ENCODE results near the gene SLC9A3.

SLC9A3 gene

DNA sequence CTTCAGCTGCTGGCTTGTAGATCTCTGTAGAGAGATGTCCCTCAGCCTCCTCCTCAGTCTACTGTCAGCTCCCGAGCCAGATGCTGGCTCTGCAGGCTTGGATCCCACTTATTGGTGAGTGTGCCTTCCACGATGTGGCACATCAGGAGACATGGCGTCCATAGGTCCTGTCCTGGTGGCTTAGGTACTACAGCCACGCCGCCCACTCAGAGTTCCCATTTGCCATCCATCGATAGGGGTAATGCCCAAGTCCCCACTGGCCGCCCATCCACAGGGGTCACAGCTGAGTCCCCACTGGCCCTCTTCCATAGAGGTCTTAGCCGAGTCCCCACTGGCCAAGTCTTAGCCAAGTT lies 64.0 kb downstream of the SLC9A3 start:
- Histone ChIP-seq H3K9ac (ENCODE audit: low read depth, low read length) (no peak overlapping the region), H3K36me3 (ENCODE audit: control insufficient read depth, insufficient read depth, low read length) (peaks cover 71% of the 10 kb centered on the region), H3K9me3 (ENCODE audit: control insufficient read depth, insufficient read depth, low read length) (no peaks in the 10 kb centered on the region), H3K27me3 (ENCODE audit: control insufficient read depth, insufficient read depth, low read length) (no peaks in the 10 kb centered on the region), H3K27ac (ENCODE audit: low read depth, low read length) (no peak overlapping the region), H3K4me1 (ENCODE audit: control insufficient read depth, insufficient read depth, low read length) (no peaks in the 10 kb centered on the region), H3K4me3 (ENCODE audit: low read depth, low read length) (no peak overlapping the region)

DNA sequence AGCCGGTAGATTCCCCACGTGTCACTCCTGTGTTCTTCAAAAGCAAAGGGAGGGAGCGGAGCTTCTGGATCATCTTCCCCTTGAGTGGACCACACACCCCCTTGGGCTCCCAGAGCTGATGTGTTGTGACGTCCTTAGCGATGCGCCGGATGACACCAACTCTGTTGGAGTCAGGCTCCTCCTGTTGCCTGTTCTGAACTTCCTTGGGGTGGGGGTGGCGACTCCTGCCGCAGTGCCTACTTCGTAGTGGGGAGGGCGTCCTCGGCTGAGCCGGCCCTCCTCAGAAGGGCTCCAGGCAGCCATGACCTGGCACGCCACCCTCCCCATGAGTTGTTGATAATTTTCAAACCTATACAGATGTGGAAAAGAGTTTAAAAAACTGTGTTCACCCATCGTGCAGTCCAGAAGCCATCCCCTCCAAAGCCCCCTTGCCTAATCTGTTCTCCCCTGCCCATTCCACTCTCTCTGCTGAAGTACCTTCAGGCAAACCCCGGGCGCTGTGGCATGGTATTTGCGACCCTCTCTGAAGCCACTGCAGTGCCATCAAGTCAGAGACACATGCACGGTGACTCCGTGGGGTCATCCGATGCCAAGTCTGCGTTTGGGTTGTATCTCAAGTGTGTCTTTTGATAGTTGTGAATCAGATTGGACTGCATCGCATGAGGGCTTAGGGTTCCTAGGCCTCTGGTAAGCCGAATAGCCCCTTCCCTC lies 64.5 kb downstream of the SLC9A3 start:
- no peaks in the 10 kb centered on the region for H3K9me3 ChIP-seq (ENCODE audit: control insufficient read depth, insufficient read depth, low read length)
- H3K36me3 ChIP-seq (ENCODE audit: control insufficient read depth, insufficient read depth, low read length): peaks cover 67% of the 10 kb centered on the region
- no peak overlapping the region for H3K4me3 ChIP-seq (ENCODE audit: low read depth, low read length)
- H3K27ac ChIP-seq (ENCODE audit: low read depth, low read length): no peak overlapping the region
- no peak overlapping the region for H3K9ac ChIP-seq (ENCODE audit: low read depth, low read length)
- no peaks in the 10 kb centered on the region for H3K27me3 ChIP-seq (ENCODE audit: control insufficient read depth, insufficient read depth, low read length)
- H3K4me1 ChIP-seq (ENCODE audit: control insufficient read depth, insufficient read depth, low read length): peaks cover 5% of the 10 kb centered on the region; the same call in 1 of the 2 replicates

DNA sequence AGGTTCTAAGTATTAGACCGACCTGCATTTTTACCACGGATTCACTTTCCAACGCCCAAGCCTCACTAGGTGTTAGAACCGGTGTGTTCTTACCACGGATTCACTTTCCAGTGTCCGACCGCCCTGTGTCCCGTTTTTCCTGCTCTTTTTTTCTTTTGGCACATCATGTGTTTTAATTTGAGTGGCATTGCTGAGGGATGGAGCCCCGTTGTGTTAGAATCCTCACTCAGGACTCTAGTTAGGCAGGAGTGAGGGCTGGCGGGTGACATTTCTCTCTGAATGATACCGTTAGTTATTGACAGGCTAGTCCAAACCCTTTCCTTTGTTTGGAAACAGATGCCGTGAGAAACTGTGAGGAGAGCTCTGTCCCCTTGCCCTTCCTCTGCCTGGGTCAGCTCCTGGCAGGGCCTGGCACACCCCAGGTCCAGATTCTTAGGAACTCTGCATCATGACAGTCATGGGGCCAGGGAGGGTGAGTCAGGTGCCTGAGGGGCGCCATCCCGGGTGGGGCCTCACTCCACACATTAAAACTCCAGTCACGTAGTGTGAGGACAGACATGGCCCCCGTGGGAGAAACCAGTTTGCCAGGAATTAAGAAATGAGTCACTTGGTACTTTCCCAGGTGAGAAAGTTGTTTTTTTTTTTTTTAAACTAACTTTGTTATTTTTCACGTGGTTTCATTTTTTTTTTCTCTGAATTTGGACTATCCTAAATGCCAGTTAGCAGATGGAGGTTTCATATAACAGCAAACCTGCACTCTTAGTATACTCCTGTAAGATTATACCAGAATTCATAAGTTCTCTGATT lies 65.5 kb downstream of the SLC9A3 start:
- no peaks in the 10 kb centered on the region for H3K27me3 ChIP-seq (ENCODE audit: control insufficient read depth, insufficient read depth, low read length)
- peaks cover 10% of the 10 kb centered on the region for H3K4me1 ChIP-seq (ENCODE audit: control insufficient read depth, insufficient read depth, low read length)
- H3K9ac ChIP-seq (ENCODE audit: low read depth, low read length): no peak overlapping the region
- H3K4me3 ChIP-seq (ENCODE audit: low read depth, low read length): no peak overlapping the region
- no peak overlapping the region for H3K27ac ChIP-seq (ENCODE audit: low read depth, low read length)
- no peaks in the 10 kb centered on the region for H3K9me3 ChIP-seq (ENCODE audit: control insufficient read depth, insufficient read depth, low read length)
- H3K36me3 ChIP-seq (ENCODE audit: control insufficient read depth, insufficient read depth, low read length): peaks cover 66% of the 10 kb centered on the region

DNA sequence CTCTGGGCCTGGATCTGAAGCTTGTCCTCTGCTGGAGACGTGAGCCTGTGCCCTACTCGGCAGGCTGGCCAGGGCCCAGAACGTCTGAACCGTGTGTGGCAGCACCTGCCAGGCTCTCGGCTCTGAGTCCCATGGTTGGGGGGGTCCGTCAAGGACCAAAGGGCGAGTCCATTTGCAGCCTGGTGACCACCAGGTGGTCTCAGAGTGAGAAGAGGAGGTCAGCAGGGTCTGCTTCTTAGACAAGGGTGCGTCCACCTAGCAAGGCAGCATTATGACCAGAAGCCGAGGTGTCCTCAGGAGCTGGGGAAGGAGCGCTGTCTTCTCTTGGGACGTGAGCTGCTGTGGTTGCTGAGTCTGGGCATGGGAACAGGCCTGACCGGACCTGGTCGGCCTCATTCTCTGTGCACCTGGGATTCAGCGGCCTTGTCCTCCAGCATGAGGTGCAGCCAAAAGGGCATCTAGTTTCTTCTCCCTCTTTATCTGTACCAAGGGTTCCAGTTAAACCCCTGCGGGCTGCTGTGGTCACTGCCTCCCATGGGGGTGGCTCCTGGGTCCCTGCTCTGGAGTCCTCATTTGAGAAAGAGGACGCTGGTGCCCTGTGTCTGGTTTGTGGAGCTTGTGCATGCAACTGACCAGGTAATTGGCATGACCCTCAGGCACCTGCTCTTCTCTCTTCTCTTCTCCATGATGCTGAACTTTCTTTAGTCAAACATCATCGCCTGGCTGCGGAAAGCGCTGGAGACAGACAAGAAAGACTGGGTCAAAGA lies 66.9 kb downstream of the SLC9A3 start:
- H3K27me3 ChIP-seq (ENCODE audit: control insufficient read depth, insufficient read depth, low read length): no peaks in the 10 kb centered on the region
- H3K27ac ChIP-seq (ENCODE audit: low read depth, low read length): no peak overlapping the region
- H3K9me3 ChIP-seq (ENCODE audit: control insufficient read depth, insufficient read depth, low read length): no peaks in the 10 kb centered on the region
- H3K9ac ChIP-seq (ENCODE audit: low read depth, low read length): no peak overlapping the region
- H3K36me3 ChIP-seq (ENCODE audit: control insufficient read depth, insufficient read depth, low read length): peaks cover 67% of the 10 kb centered on the region
- H3K4me3 ChIP-seq (ENCODE audit: low read depth, low read length): no peak overlapping the region
- H3K4me1 ChIP-seq (ENCODE audit: control insufficient read depth, insufficient read depth, low read length): peaks cover 10% of the 10 kb centered on the region

DNA sequence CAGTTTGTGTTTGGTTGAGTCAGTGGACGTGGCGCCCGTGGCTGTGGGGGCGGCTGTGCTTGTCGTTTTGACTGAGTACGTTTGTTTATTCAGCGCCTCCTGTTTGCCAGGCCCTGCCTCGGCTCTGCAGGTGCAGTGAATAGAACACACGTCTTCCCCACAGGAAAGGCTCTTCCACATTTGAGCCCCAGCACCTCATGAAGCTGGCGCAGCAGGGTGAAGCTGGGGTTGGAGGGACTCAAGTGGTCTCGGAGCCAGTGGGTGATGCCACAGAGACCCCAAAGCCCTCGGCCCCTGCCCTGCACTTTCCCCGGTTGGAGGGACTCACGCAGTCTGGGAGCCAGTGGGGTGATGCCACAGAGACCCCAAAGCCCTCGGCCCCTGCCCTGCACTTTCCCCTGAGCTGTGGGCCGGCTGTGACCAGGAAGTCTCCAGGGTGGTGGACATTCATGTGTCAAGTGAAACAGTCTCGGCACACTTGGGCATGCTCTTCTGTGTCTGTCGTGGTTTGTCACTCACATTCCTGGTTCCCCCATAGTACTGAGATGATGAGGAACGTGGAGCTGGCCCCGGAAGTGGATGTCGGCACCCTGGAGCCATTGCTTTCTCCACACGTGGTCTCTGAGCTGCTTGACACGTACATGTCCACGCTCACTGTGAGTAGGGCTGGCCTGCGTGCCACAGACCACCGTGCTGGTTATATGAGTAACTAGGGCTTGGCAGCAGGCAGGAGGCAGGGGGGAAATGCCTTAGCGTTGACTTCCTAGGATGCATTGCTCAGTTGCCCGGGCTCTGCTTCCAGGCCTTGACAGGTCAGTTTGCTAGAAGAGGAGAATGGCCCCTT lies 67.7 kb downstream of the SLC9A3 start:
- Histone ChIP-seq H3K9me3 (ENCODE audit: control insufficient read depth, insufficient read depth, low read length) (no peaks in the 10 kb centered on the region), H3K9ac (ENCODE audit: low read depth, low read length) (no peak overlapping the region), H3K4me1 (ENCODE audit: control insufficient read depth, insufficient read depth, low read length) (peaks cover 10% of the 10 kb centered on the region), H3K36me3 (ENCODE audit: control insufficient read depth, insufficient read depth, low read length) (peaks cover 65% of the 10 kb centered on the region), H3K4me3 (ENCODE audit: low read depth, low read length) (no peak overlapping the region), H3K27ac (ENCODE audit: low read depth, low read length) (no peak overlapping the region), H3K27me3 (ENCODE audit: control insufficient read depth, insufficient read depth, low read length) (no peaks in the 10 kb centered on the region)

DNA sequence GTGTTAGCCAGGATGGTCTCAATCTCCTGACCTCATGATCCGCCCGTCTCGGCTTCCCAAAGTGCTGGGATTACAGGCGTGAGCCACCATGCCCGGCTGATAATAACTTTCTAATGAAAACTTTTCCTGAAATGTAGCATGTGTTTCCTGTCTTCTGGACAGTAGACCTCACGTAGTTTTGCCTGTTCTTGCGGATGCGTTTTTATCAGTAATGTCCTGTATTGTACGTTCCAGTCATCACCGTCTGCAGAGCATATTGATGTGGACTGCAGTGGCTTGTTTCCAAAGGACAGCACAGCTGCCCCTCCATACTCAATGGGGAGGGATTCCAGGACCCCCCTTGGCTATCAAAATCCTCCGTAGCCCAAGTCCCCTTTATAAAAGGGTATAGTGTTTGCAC lies 68.4 kb downstream of the SLC9A3 start:
- peaks cover 10% of the 10 kb centered on the region for H3K4me1 ChIP-seq (ENCODE audit: control insufficient read depth, insufficient read depth, low read length)
- H3K9ac ChIP-seq (ENCODE audit: low read depth, low read length): no peak overlapping the region
- H3K4me3 ChIP-seq (ENCODE audit: low read depth, low read length): no peak overlapping the region
- H3K9me3 ChIP-seq (ENCODE audit: control insufficient read depth, insufficient read depth, low read length): no peaks in the 10 kb centered on the region
- H3K36me3 ChIP-seq (ENCODE audit: control insufficient read depth, insufficient read depth, low read length): peaks cover 67% of the 10 kb centered on the region
- no peak overlapping the region for H3K27ac ChIP-seq (ENCODE audit: low read depth, low read length)
- no peaks in the 10 kb centered on the region for H3K27me3 ChIP-seq (ENCODE audit: control insufficient read depth, insufficient read depth, low read length)

DNA sequence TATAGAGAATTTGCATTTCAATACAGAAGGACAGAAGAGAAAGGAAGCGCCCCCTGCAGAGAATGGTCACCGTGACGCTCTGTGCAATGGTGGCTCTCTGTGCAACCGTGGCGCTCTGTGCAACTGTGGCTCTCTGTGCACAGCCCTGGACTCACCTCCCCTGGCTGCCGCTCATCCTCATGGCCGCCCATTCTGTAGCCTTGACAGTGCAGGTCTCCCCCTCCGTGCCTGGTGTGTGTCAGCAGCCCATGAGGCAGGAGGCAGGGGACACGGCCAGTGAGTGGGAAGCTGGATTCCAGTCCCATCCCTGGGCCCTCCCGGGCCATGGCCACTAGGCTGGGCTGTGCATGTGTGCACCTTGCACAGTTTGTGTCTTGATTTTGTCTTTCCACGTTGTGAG lies 69.3 kb downstream of the SLC9A3 start:
- Histone ChIP-seq H3K9ac (ENCODE audit: low read depth, low read length) (no peak overlapping the region), H3K9me3 (ENCODE audit: control insufficient read depth, insufficient read depth, low read length) (no peaks in the 10 kb centered on the region), H3K27me3 (ENCODE audit: control insufficient read depth, insufficient read depth, low read length) (no peaks in the 10 kb centered on the region), H3K36me3 (ENCODE audit: control insufficient read depth, insufficient read depth, low read length) (peaks cover 66% of the 10 kb centered on the region), H3K4me3 (ENCODE audit: low read depth, low read length) (no peak overlapping the region), H3K27ac (ENCODE audit: low read depth, low read length) (no peak overlapping the region), H3K4me1 (ENCODE audit: control insufficient read depth, insufficient read depth, low read length) (peaks cover 10% of the 10 kb centered on the region)

DNA sequence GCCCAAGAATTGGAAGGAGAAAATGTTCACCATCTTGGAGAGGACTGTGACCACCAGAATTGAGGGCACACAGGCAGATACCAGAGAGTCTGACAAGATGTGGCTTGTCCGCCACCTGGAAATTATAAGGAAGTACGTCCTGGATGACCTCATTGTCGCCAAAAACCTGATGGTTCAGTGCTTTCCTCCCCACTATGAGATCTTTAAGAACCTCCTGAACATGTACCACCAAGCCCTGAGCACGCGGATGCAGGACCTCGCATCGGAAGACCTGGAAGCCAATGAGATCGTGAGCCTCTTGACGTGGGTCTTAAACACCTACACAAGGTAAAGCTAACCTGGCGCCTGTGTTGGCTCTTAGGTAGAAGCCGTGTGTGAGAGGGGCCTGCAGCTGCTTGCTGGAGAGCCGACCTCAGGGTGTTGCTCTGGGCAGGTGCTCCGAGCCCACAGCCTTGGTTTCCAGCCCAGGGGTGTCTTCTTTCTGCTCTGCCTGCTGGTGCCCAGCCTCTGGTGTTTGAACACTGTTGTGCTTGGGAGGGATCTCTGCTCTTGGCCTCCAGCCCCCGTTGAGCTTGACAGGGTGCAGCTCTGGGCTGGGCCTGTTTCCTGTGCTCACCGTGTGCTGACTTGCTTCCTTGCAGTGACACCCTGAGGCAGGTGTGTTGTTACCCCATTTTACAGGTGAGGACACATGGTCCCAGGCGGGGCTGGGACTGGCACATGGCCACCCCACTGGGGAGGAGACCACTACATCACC lies 70.3 kb downstream of the SLC9A3 start:
- Histone ChIP-seq H3K4me3 (ENCODE audit: low read depth, low read length) (no peak overlapping the region), H3K9ac (ENCODE audit: low read depth, low read length) (no peak overlapping the region), H3K9me3 (ENCODE audit: control insufficient read depth, insufficient read depth, low read length) (no peaks in the 10 kb centered on the region), H3K27ac (ENCODE audit: low read depth, low read length) (no peak overlapping the region), H3K36me3 (ENCODE audit: control insufficient read depth, insufficient read depth, low read length) (peaks cover 68% of the 10 kb centered on the region), H3K27me3 (ENCODE audit: control insufficient read depth, insufficient read depth, low read length) (no peaks in the 10 kb centered on the region), H3K4me1 (ENCODE audit: control insufficient read depth, insufficient read depth, low read length) (peaks cover 10% of the 10 kb centered on the region)

DNA sequence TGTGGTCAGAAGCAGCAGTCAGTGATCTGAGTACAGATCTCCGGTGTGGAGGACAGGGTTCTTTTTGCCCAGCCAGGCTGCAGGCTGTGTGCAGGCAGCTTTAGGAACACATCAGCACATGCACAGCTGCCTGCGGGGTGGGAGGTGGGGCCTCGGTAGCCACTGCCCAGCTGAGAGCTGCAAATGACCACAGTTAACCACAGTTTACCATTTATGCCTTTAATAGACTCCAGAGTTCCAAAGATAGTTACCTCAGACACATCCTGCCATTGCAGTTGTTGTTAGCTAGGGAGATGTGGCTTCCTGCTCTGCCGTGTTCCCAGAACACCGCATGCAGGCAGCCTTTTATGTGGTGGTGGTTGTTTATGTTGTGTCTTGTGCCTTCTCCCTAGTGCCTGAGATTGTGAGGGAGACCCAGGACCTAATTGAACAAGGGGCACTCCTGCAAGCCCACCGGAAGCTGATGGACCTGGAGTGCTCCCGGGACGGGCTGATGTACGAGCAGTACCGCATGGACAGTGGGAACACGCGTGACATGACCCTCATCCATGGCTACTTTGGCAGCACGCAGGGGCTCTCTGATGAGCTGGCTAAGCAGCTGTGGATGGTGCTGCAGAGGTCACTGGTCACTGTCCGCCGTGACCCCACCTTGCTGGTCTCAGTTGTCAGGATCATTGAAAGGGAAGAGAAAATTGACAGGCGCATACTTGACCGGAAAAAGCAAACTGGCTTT lies 71.1 kb downstream of the SLC9A3 start:
- Histone ChIP-seq H3K4me1 (ENCODE audit: control insufficient read depth, insufficient read depth, low read length) (peaks cover 10% of the 10 kb centered on the region), H3K27me3 (ENCODE audit: control insufficient read depth, insufficient read depth, low read length) (no peaks in the 10 kb centered on the region), H3K36me3 (ENCODE audit: control insufficient read depth, insufficient read depth, low read length) (peaks cover 73% of the 10 kb centered on the region), H3K9ac (ENCODE audit: low read depth, low read length) (no peak overlapping the region), H3K27ac (ENCODE audit: low read depth, low read length) (no peak overlapping the region), H3K9me3 (ENCODE audit: control insufficient read depth, insufficient read depth, low read length) (no peaks in the 10 kb centered on the region), H3K4me3 (ENCODE audit: low read depth, low read length) (no peak overlapping the region)
